ENCODE measurements around the gene COBL. TPM values are rescaled to one million over a fixed set of nuclear protein-coding genes. Genes with fewer than 3 reads are reported as not detected.

The COBL gene
- polyA plus RNA-seq, 1 donor from 2014 or later = not detected

GRCh38 chr7:50976064-50976463, 340.5 kb downstream of the COBL start:
- no peaks in the 10 kb centered on the region for H3K4me1 Mint-ChIP-seq
- H3K36me3 Mint-ChIP-seq = no peaks in the 10 kb centered on the region
- H3K27me3 Mint-ChIP-seq = no peaks in the 10 kb centered on the region
- no peak overlapping the region for H3K4me3 Mint-ChIP-seq
- peaks cover 0 to 2% (median 0%) of the 10 kb centered on the region in 3 donors for H3K9me3 Mint-ChIP-seq
- H3K27ac Mint-ChIP-seq = no peak overlapping the region

- Mint-ChIP-seq H3K9me3 (peaks cover 0 to 2% (median 0%) of the 10 kb centered on the region in 3 donors), H3K36me3 (no peaks in the 10 kb centered on the region), H3K27ac (no peak overlapping the region), H3K27me3 (no peaks in the 10 kb centered on the region), H3K4me3 (no peak overlapping the region), H3K4me1 (no peaks in the 10 kb centered on the region)
Measured at GRCh38 chr7:50974240-50974639, 342.4 kb downstream of the COBL start.

GRCh38 chr7:50973814-50974213, 342.8 kb downstream of the COBL start:
- no peaks in the 10 kb centered on the region for H3K36me3 Mint-ChIP-seq
- peaks cover 0 to 2% (median 0%) of the 10 kb centered on the region in 3 donors for H3K9me3 Mint-ChIP-seq
- no peak overlapping the region for H3K27ac Mint-ChIP-seq
- H3K4me1 Mint-ChIP-seq = no peaks in the 10 kb centered on the region
- H3K4me3 Mint-ChIP-seq = peak overlapping the region in 1 of 4 donors; percentile 77
- H3K27me3 Mint-ChIP-seq = no peaks in the 10 kb centered on the region

- Mint-ChIP-seq H3K27ac (no peak overlapping the region), H3K9me3 (peaks cover 3 to 7% (median 5%) of the 10 kb centered on the region in 3 donors), H3K4me3 (no peak overlapping the region), H3K36me3 (peaks cover 2% of the 10 kb centered on the region), H3K27me3 (no peaks in the 10 kb centered on the region), H3K4me1 (no peaks in the 10 kb centered on the region)
Measured at GRCh38 chr7:50970092-50970491, 346.5 kb downstream of the COBL start.
